SHP77 treated with DMSO at 0.1 percent for 48 hours (cell line): Measurements from ENCODE around the gene NTNG2.

Experiments
- DNase-seq: peaks from one replicate; lab custom pipeline; 2025; lab: John Stamatoyannopoulos, UW

Gene NTNG2

DNA sequence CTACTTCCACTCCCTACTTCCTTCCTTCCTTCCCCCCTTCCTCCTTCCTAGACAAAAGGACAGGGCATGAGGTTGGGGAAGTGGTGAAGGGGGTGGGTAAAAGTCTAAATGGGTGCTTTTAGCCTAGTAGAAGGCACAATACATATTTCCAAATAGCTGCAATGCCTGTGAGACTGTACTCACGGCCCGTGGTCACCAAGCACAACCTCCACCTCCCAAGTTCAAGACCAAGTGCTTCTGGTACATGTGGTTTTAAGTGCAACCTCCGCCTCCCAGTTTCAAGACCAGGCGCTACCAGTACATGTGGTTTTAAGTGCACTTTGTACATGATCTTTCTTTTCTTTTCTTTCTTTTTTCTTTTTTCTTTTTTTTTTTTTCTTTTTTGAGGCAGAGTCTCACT is 14.5 kb upstream of the NTNG2 start:
- no peak for DNase-seq

DNA sequence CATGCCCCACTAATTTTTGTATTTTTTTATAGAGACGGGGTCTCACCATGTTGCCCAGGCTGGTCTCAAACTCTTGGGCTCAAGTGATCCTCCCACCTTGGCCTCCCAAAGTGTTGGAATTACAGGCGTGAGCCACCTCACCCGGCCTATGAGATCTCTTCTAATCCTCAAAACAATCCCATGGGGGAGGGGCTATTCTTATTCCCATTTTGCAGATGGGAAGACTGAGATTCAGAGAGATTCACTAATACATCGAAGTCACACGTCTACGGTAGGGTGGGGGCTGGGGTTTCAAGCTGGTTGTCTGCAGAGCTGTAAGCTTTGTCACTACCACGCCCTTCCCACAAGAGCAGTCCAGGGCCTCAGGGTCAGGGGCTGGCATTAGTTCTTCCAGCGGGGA is 14.0 kb upstream of the NTNG2 start:
- no peak for DNase-seq

- no peak for DNase-seq
These were observed 11.6 kb upstream of the NTNG2 start for GRCh38 chr9:132150256-132150655.

DNA sequence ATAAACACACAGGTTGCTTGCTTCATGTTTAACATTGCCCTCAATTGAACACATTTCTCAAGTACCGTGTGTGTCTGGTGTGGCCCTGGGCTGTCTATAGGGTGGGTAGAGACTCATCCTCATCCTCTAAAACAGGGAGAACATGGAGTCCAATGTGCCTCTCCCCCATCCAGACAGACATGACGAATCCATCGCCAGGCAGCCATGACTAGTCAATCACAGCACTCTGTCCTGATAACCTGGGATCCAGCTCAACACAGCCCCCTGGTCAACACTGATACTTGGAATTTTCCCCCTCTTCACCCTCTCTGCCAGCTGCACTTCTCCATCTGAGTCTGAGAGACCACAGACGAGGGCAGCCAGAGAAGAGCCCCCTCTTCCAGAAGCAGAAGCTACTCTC is 10.7 kb upstream of the NTNG2 start:
- DNase-seq: no peak

- DNase-seq: no peak
These were observed 9.6 kb upstream of the NTNG2 start for GRCh38 chr9:132152231-132152630.

DNA sequence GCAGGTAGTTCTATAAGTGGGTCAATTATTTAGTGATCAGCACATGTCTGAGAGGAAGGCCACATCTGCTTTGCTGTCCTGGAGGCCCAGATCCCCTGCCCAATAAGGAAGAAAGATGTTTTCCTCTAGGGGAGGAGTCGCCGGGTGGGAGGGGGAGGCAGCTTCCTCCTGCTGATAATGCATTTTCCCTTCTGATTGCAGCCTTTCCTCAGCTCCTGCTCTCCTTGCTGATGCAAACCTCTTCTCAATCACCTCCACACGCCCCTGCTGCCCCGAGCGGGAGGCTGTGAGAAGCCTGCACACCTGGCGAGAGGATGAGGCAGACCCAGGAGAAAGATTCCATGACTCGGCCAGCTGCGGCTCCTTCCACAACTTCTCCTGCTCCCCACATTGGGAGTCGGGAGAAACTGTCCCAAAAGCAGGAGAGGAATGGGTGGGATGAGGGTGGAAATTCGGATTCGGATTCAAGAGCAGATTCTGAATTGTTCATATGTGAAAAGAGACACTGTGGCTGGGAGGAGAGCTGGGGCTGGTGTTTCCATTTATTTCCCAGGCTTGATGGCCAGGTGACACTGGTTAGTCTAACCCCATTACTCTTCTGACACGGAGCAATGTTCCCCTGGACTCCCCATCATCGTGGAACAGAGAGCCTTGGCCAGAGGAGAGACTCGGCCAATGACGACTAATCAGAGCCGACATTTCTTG is 6.8 kb upstream of the NTNG2 start:
- DNase-seq: no peak

GRCh38 chr9:132155568-132155895 is 6.3 kb upstream of the NTNG2 start:
- DNase-seq: no peak

- DNase-seq: no peak
These were observed 5.6 kb upstream of the NTNG2 start for GRCh38 chr9:132156262-132156661.

GRCh38 chr9:132157347-132158116 is 4.3 kb upstream of the NTNG2 start:
- no peak for DNase-seq

- DNase-seq: no peak
These were observed 786 bp upstream of the NTNG2 start for GRCh38 chr9:132160802-132161742.

GRCh38 chr9:132162764-132163456 is 1.1 kb downstream of the NTNG2 start:
- no peak for DNase-seq

DNA sequence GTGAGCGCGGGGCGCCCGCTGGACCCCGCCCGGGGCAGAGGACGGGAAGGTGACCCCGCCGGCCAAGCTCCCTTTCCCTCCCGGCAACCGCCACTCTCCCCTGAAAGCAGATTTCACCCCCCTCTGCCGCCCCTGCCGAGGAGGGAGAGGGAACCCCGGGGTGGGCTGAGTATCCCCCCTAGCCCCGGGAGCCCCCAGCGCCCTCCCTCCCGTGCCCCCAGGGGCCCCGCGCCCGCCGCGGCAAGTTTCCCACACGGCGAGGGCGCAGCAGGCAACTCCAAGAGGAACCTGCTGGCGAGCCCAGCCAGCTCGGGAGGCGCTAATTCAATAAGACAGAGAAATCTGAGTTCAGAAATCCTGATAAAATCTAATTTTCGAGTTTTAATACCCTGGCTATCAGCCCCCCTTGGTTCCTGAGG is 1.6 kb downstream of the NTNG2 start:
- DNase-seq: no peak

- DNase-seq: no peak
These were observed 2.2 kb downstream of the NTNG2 start for GRCh38 chr9:132163876-132164603.

- no peak for DNase-seq
These were observed 2.9 kb downstream of the NTNG2 start for GRCh38 chr9:132164604-132165362.

GRCh38 chr9:132166599-132166998 is 4.7 kb downstream of the NTNG2 start:
- no peak for DNase-seq

GRCh38 chr9:132167192-132167591 is 5.3 kb downstream of the NTNG2 start:
- no peak for DNase-seq

DNA sequence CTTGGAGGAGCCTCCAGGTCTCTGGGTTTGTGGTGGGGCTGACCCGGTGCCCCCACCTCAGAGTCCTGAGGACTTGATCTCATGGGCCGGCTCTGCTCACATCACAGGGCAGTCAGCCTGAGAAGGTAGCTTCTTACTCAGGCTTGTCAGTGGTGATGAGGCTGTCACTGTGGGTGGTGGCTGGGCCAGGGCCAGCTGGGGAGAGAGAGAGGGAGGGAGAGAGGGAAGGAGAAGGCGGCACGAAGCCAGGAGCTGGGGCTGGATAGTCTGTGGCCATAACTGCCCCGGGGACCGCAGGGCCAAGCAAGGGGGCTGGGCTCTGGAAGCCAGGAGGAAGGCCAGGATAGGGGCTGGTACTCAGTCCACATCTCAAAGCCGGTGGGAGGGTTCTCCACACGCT is 6.5 kb downstream of the NTNG2 start:
- DNase-seq: peak; percentile 47

GRCh38 chr9:132168851-132169250 is 7.0 kb downstream of the NTNG2 start:
- no peak for DNase-seq

GRCh38 chr9:132169672-132170392 is 8.0 kb downstream of the NTNG2 start:
- DNase-seq: peak; percentile 55

- DNase-seq: no peak
These were observed 9.8 kb downstream of the NTNG2 start for GRCh38 chr9:132171702-132172101.
